K562 (cell line): ENCODE measurements around the gene DEFB114. TPM values are rescaled to one million over a fixed set of nuclear protein-coding genes. Genes with fewer than 3 reads are reported as not detected.

Experiments used
- CAMTA2 ChIP-seq: fragments of 250-450 bp; sonication (Bioruptor Pico); conservative IDR thresholded peaks from 2 replicates; pipeline ENCODE4 v1.5.1; 2022
- CBFB ChIP-seq: sonication (generic); formaldehyde crosslinking; IDR thresholded peaks from 2 replicates; pipeline ENCODE4 v1.4.0; 2020; ENCODE audit warnings: mild to moderate bottlenecking, missing genetic modification reagents
- CHCHD3 ChIP-seq: fragments of 250-450 bp; sonication (Bioruptor Pico); IDR thresholded peaks from 2 replicates; pipeline ENCODE4 v2.1.2; 2022; ENCODE audit warnings: mild to moderate bottlenecking
- HMG20A ChIP-seq: fragments of 450-650 bp; formaldehyde crosslinking; conservative IDR thresholded peaks from 2 replicates; pipeline ENCODE4 v1.4.0; 2020; ENCODE audit warnings: mild to moderate bottlenecking, mixed read lengths
- NR2F6 ChIP-seq: fragments of 450-650 bp; formaldehyde crosslinking; IDR thresholded peaks from 2 replicates; pipeline ENCODE4 v1.4.0; 2020; ENCODE audit warnings: mild to moderate bottlenecking
- NUFIP1 ChIP-seq: fragments of 450-650 bp; IDR thresholded peaks from 2 replicates; pipeline ENCODE4 v1.6.1; 2018; ENCODE audit not compliant: partially characterized antibody
- PML ChIP-seq: IDR thresholded peaks from 2 replicates; pipeline ENCODE4 v1.6.1; 2012; ENCODE audit warnings: low read length, inconsistent platforms
- PTBP1 ChIP-seq: fragments of 200-400 bp; formaldehyde crosslinking; IDR thresholded peaks from 2 replicates; pipeline ENCODE4 v1.6.1; 2017; ENCODE audit warnings: low read depth, low read length
- SETDB1 ChIP-seq: IDR thresholded peaks from one replicate; pipeline ENCODE4 v1.6.1; 2012; ENCODE audit warnings: low read length, control low read depth, inconsistent platforms
- SRSF1 ChIP-seq: fragments of 200-400 bp; formaldehyde crosslinking; IDR thresholded peaks from 2 replicates; pipeline ENCODE4 v1.6.1; 2017; ENCODE audit warnings: mild to moderate bottlenecking, low read depth, low read length, moderate library complexity
- U2AF1 ChIP-seq: fragments of 200-400 bp; formaldehyde crosslinking; optimal IDR thresholded peaks from 2 replicates; pipeline ENCODE3; 2017; ENCODE audit warnings: mild to moderate bottlenecking, low read depth, low read length, moderate library complexity
- ZNF23 ChIP-seq: fragments of 250-450 bp; sonication (Bioruptor Pico); IDR thresholded peaks from 2 replicates; pipeline ENCODE4 v1.4.0; 2020; ENCODE audit warnings: mild to moderate bottlenecking
- ZNF41 ChIP-seq: fragments of 250-450 bp; sonication (Bioruptor Pico); conservative IDR thresholded peaks from 2 replicates; pipeline ENCODE4 v1.4.0; 2020; ENCODE audit warnings: mild to moderate bottlenecking
- ZNF644 ChIP-seq: fragments of 200-800 bp; sonication (Bioruptor generic); IDR thresholded peaks from 2 replicates; pipeline ENCODE4 v1.6.1; 2016; ENCODE audit warnings: low read depth, missing genetic modification characterization, missing compliant biosample characterization
- ZNF76 ChIP-seq: fragments of 250-450 bp; sonication (Bioruptor Pico); IDR thresholded peaks from 2 replicates; pipeline ENCODE4 v1.4.0; 2020; ENCODE audit warnings: mild to moderate bottlenecking, moderate library complexity, borderline replicate concordance
- polyA plus RNA-seq, 8 experiments: library from polyadenylated mRNA; depleted of rRNA in 4 of 8; stranded (reverse) in 5 of 8; unstranded in 3 of 8; fragments of >200 nt; fragmentation: Nextera tagmentation in 2 of 8; fragmentation: Illumina TruSeq in 1 of 8; extraction: Ambion mirVana in 2 of 8; extraction: Trizol in 1 of 8; gene quantifications; 2 replicates each; pipeline versions ENCODE4 v1.2.1 to v1.2.3, GENCODE V29; 2011 to 2014; ENCODE audit warnings: inconsistent platforms in 1 of 8, missing spikeins in 1 of 8
- total RNA-seq, 7 experiments: library from RNA; depleted of rRNA in 6 of 7; stranded (reverse); fragments of >200 nt in 6 of 7; fragmentation: Illumina TruSeq in 2 of 7; extraction: Trizol in 2 of 7; gene quantifications; 2 replicates each; pipeline versions ENCODE4 v1.2.1 to v1.2.3, GENCODE V29; 2011 to 2021; ENCODE audit warnings: low replicate concordance in 1 of 7
- TF ChIP-seq, protein P1 (sequence below), 2 experiments: fragments of 450-650 bp in 1 of 2; sonication (generic) in 1 of 2; formaldehyde crosslinking; conservative IDR thresholded peaks; 2 replicates each; pipeline versions ENCODE4 v1.4.0 to v1.8.1; 2020 to 2022; ENCODE audit warnings: mild to moderate bottlenecking in 1 of 2, missing genetic modification reagents in 1 of 2
- TF ChIP-seq, protein P2 (sequence below), 2 experiments: fragments of 450-650 bp in 1 of 2; sonication (generic) in 1 of 2; formaldehyde crosslinking in 1 of 2; IDR thresholded peaks in 1 of 2; conservative IDR thresholded peaks in 1 of 2; 2 replicates each; pipeline versions ENCODE4 v1.6.1 to v1.8.1; 2016 to 2023; ENCODE audit warnings: mild to moderate bottlenecking in 2 of 2, moderate library complexity in 2 of 2, inconsistent platforms in 1 of 2, missing genetic modification reagents in 1 of 2
- TF ChIP-seq, protein P3 (sequence below): fragments of 250-450 bp; sonication (Bioruptor Pico); IDR thresholded peaks from 2 replicates; pipeline ENCODE4 v1.9.0; 2021; ENCODE audit warnings: mild to moderate bottlenecking, inconsistent platforms
- TF ChIP-seq, protein P4 (sequence below): fragments of 250-450 bp; sonication (Bioruptor Pico); IDR thresholded peaks from 2 replicates; pipeline ENCODE4 v1.4.0; 2020; ENCODE audit warnings: borderline replicate concordance

Gene DEFB114
- total and polyA plus RNA-seq, 9 of the 15 experiments (the other 6 are each of a cell fraction or from before 2014, with no cell fraction given), result not detected

DNA sequence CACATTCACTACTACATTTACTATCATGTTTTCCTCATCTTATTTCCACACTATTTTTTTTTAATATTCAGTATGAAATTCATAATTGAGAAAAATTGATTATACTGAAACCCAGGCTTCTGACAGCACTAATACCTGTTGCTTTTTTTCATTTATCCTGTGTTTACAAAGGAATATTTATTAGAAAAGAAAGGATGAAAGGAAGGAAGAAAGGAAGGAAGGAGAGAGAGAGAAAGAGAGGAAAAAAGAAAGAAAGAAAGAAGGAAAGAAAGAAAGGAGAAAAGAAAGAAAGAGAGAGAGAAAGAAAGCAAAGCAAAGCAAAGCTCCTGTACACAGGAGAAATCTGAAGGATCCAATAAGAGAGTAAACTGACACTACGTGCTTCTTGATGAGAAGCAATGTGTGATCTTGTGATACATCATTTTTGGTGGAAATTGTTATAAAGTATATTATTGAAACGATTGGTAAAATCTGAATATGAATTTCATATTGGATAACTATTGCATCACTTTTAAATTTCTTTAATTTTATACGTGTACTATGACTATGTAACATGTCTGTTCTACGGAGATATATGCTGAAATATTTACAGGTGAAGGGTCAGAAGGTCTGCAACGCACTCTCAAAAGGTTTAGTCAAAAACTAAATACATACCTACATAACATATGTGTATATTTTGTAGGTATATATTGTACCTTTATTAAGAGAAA is 43.9 kb downstream of the DEFB114 start (continued):
- TF ChIP-seq, protein P1, sequence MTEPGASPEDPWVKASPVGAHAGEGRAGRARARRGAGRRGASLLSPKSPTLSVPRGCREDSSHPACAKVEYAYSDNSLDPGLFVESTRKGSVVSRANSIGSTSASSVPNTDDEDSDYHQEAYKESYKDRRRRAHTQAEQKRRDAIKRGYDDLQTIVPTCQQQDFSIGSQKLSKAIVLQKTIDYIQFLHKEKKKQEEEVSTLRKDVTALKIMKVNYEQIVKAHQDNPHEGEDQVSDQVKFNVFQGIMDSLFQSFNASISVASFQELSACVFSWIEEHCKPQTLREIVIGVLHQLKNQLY (CRISPR knock-in tag; conservative IDR thresholded peaks at IDR 0.05), result no peak
- TF ChIP-seq CBFB (no peak), SETDB1 (no peak), NR2F6 (CRISPR knock-in tag) (no peak), CHCHD3 (CRISPR knock-in tag) (no peak), PML (no peak), NUFIP1 (no peak), PTBP1 (no peak), SRSF1 (no peak), ZNF76 (CRISPR knock-in tag) (no peak), ZNF41 (CRISPR knock-in tag) (no peak), U2AF1 (peak; percentile 25), ZNF23 (CRISPR knock-in tag) (no peak), HMG20A (CRISPR knock-in tag) (no peak), ZNF644 (tag) (no peak), CAMTA2 (CRISPR knock-in tag) (no peak)
- TF ChIP-seq, protein P2, sequence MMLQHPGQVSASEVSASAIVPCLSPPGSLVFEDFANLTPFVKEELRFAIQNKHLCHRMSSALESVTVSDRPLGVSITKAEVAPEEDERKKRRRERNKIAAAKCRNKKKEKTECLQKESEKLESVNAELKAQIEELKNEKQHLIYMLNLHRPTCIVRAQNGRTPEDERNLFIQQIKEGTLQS (IDR thresholded peaks at IDR 0.05), result peak; percentile 70
- TF ChIP-seq, protein P2 (CRISPR knock-in tag; conservative IDR thresholded peaks at IDR 0.05), result no peak
- TF ChIP-seq, protein P3, sequence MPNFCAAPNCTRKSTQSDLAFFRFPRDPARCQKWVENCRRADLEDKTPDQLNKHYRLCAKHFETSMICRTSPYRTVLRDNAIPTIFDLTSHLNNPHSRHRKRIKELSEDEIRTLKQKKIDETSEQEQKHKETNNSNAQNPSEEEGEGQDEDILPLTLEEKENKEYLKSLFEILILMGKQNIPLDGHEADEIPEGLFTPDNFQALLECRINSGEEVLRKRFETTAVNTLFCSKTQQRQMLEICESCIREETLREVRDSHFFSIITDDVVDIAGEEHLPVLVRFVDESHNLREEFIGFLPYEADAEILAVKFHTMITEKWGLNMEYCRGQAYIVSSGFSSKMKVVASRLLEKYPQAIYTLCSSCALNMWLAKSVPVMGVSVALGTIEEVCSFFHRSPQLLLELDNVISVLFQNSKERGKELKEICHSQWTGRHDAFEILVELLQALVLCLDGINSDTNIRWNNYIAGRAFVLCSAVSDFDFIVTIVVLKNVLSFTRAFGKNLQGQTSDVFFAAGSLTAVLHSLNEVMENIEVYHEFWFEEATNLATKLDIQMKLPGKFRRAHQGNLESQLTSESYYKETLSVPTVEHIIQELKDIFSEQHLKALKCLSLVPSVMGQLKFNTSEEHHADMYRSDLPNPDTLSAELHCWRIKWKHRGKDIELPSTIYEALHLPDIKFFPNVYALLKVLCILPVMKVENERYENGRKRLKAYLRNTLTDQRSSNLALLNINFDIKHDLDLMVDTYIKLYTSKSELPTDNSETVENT (CRISPR knock-in tag), result no peak
- TF ChIP-seq, protein P4, sequence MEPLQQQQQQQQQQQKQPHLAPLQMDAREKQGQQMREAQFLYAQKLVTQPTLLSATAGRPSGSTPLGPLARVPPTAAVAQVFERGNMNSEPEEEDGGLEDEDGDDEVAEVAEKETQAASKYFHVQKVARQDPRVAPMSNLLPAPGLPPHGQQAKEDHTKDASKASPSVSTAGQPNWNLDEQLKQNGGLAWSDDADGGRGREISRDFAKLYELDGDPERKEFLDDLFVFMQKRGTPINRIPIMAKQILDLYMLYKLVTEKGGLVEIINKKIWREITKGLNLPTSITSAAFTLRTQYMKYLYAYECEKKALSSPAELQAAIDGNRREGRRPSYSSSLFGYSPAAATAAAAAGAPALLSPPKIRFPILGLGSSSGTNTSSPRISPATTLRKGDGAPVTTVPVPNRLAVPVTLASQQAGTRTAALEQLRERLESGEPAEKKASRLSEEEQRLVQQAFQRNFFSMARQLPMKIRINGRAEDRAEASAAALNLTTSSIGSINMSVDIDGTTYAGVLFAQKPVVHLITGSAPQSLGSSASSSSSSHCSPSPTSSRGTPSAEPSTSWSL (CRISPR knock-in tag), result no peak
